HCT116 (cell line): ENCODE data around the gene WWOX. TPM values are rescaled to one million over a fixed set of nuclear protein-coding genes. Genes with fewer than 3 reads are reported as not detected.

Experiments
- ATAC-seq: fragments of 200-7000 bp; cut with Tn5 transposase; 2 replicates; pipeline ENCODE4 v1.9.1; 2020; ENCODE audit warnings: mild to moderate bottlenecking, moderate library complexity
- BruUV-seq: library from RNA; stranded (reverse); fragments of 400-500 nt; replicated peaks from 2 replicates; lab custom pipeline; 2021; lab: Mats Ljungman, UMichigan
- CTCF ChIA-PET: fragments of 300-600 bp; sonication (Branson Sonifier 250); formaldehyde crosslinking; loops from one replicate; lab custom pipeline; 2021; ENCODE audit warnings: antibody characterized with exemption; lab: Charles Lee
- POLR2A ChIA-PET: fragments of 300-600, 350-600 bp; sonication (Branson Sonifier 250); formaldehyde crosslinking; loops from one replicate; lab custom pipeline; 2021; ENCODE audit warnings: antibody characterized with exemption; lab: Charles Lee
- RAD21 ChIA-PET, 2 experiments: fragments of 300-600 bp; sonication (Branson Sonifier 250); formaldehyde crosslinking; loops; one replicate each; lab custom pipeline; 2023; ENCODE audit warnings: low total read pairs in 2 of 2; ENCODE audit not compliant: uncharacterized antibody in 2 of 2, unreplicated experiment in 2 of 2, low non-redundant PET in 1 of 2; lab: Charles Lee
- DNase-seq: peaks from one replicate; pipeline ENCODE4 v3.0.0-alpha.2; 2010; ENCODE audit warnings: low read depth, low spot score
- H2AFZ ChIP-seq: fragments of 200-600 bp; shearing (Covaris generic), sonication (generic); 2 replicates; pipeline ENCODE4 v1.6.1; 2017; ENCODE audit warnings: low read depth, mixed run types, mixed read lengths, antibody characterized with exemption, low read length; ENCODE audit not compliant: poor library complexity, severe bottlenecking
- H3K27ac ChIP-seq: 2 replicates; pipeline ENCODE4 v1.5.1; 2012; ENCODE audit warnings: low read depth, low read length
- H3K27me3 ChIP-seq: fragments of 200-600 bp; sonication (generic); 2 replicates; pipeline ENCODE4 v1.6.1; 2016; ENCODE audit warnings: mixed run types, low read length, mixed read lengths; ENCODE audit not compliant: insufficient read depth
- H3K36me3 ChIP-seq, 2 experiments: fragments of 200-500 bp in 1 of 2; fragments of 200-600 bp in 1 of 2; sonication (Bioruptor generic) in 1 of 2; sonication (generic) in 1 of 2; 2 replicates each; pipeline versions ENCODE4 v1.5.1 to v1.6.1; 2014 to 2016; ENCODE audit warnings: low read length in 2 of 2, inconsistent platforms in 1 of 2, mixed read lengths in 1 of 2, mixed run types in 1 of 2; ENCODE audit not compliant: insufficient read depth in 2 of 2, control insufficient read depth in 1 of 2
- H3K4me1 ChIP-seq, 2 experiments: fragments of 200-600 bp in 1 of 2; sonication (generic) in 1 of 2; 2 replicates each; pipeline versions ENCODE4 v1.5.1 to v1.6.1; 2012 to 2017; ENCODE audit warnings: low read length in 2 of 2, inconsistent platforms in 1 of 2, mild to moderate bottlenecking in 1 of 2, mixed read lengths in 1 of 2, mixed run types in 1 of 2, moderate library complexity in 1 of 2; ENCODE audit not compliant: insufficient read depth in 2 of 2, control insufficient read depth in 1 of 2
- H3K4me2 ChIP-seq: fragments of 200-600 bp; sonication (generic); 2 replicates; pipeline ENCODE4 v1.6.1; 2017; ENCODE audit warnings: mixed run types, low read length, mixed read lengths
- H3K4me3 ChIP-seq, 2 experiments: fragments of 200-600 bp in 1 of 2; sonication (generic) in 1 of 2; replicated peaks in 1 of 2; 2 replicates each; pipeline ENCODE4 v1.5.1; 2011 to 2016; ENCODE audit warnings: low read length in 2 of 2, control low read depth in 1 of 2, low read depth in 1 of 2, mild to moderate bottlenecking in 1 of 2, mixed read lengths in 1 of 2, mixed run types in 1 of 2
- H3K79me2 ChIP-seq: fragments of 200-600 bp; sonication (generic); 2 replicates; pipeline ENCODE4 v1.6.1; 2017; ENCODE audit warnings: mild to moderate bottlenecking, mixed run types, low read length, moderate library complexity, mixed read lengths; ENCODE audit not compliant: insufficient read depth
- H3K9ac ChIP-seq: fragments of 200-600 bp; sonication (generic); 2 replicates; pipeline ENCODE4 v1.6.1; 2016; ENCODE audit warnings: low read length, mixed read lengths
- H3K9me2 ChIP-seq: fragments of 200-600 bp; sonication (generic), shearing (Covaris generic); 2 replicates; pipeline ENCODE4 v1.6.1; 2017; ENCODE audit warnings: mixed run types, mild to moderate bottlenecking, moderate library complexity; ENCODE audit not compliant: insufficient read depth
- H3K9me3 ChIP-seq, 2 experiments: fragments of 200-500 bp in 1 of 2; fragments of 200-600 bp in 1 of 2; sonication (Bioruptor generic) in 1 of 2; sonication (generic) in 1 of 2; 2 replicates each; pipeline ENCODE4 v1.6.1; 2014 to 2017; ENCODE audit warnings: low read length in 2 of 2, mixed read lengths in 2 of 2, inconsistent platforms in 1 of 2, low read depth in 1 of 2, mild to moderate bottlenecking in 1 of 2, mixed run types in 1 of 2, moderate library complexity in 1 of 2; ENCODE audit not compliant: control insufficient read depth in 1 of 2, insufficient read depth in 1 of 2
- H4K20me1 ChIP-seq: fragments of 200-600 bp; sonication (generic), shearing (Covaris generic); 2 replicates; pipeline ENCODE4 v1.6.1; 2017; ENCODE audit warnings: mixed run types, mild to moderate bottlenecking, moderate library complexity; ENCODE audit not compliant: insufficient read depth
- ATF3 ChIP-seq: IDR thresholded peaks from 2 replicates; pipeline ENCODE4 v1.6.1; 2012
- CBX3 ChIP-seq: IDR thresholded peaks from 2 replicates; pipeline ENCODE4 v1.6.1; 2012; ENCODE audit warnings: low read depth
- CTCF ChIP-seq, 3 experiments: fragments of 200-600 bp in 1 of 3; sonication (generic) in 1 of 3; IDR thresholded peaks in 2 of 3; conservative IDR thresholded peaks in 1 of 3; 2 replicates each; pipeline ENCODE4 v1.5.1; 2012 to 2017; ENCODE audit warnings: low read depth in 2 of 3, low read length in 2 of 3, antibody characterized with exemption in 1 of 3, borderline replicate concordance in 1 of 3, control low read depth in 1 of 3, mild to moderate bottlenecking in 1 of 3, mixed read lengths in 1 of 3, mixed run types in 1 of 3, moderate library complexity in 1 of 3; ENCODE audit not compliant: insufficient read depth in 1 of 3
- EZH2 ChIP-seq: fragments of 200-600 bp; sonication (generic); IDR thresholded peaks from 2 replicates; pipeline ENCODE4 v1.6.1; 2017; ENCODE audit warnings: antibody characterized with exemption, mixed run types
- JUND ChIP-seq: IDR thresholded peaks from 2 replicates; pipeline ENCODE4 v1.6.1; 2012
- MAX ChIP-seq: IDR thresholded peaks from 2 replicates; pipeline ENCODE4 v1.6.1; 2012
- POLR2A ChIP-seq: IDR thresholded peaks from 2 replicates; pipeline ENCODE4 v1.7.0; 2011; ENCODE audit warnings: borderline replicate concordance; ENCODE audit not compliant: insufficient read depth, insufficient read length; ENCODE audit errors: extremely low read depth
- POLR2AphosphoS5 ChIP-seq: IDR thresholded peaks from 2 replicates; pipeline ENCODE4 v1.6.1; 2011; ENCODE audit warnings: mild to moderate bottlenecking, low read depth, low read length, moderate library complexity
- REST ChIP-seq: IDR thresholded peaks from 2 replicates; pipeline ENCODE4 v1.6.1; 2012; ENCODE audit warnings: low read depth
- intact Hi-C: fragments of 100-400 bp; cut with micrococcal nuclease; formaldehyde crosslinking; loops from 2 replicates; pipeline ENCODE4 v1.10.0; 2022
- total RNA-seq: library from RNA; stranded (reverse); gene quantifications from one replicate; pipeline ENCODE4 v1.2.1, GENCODE V29; 2021; ENCODE audit not compliant: unreplicated experiment

Gene WWOX
- total RNA-seq, 1 experiment from 2014 or later = 13.7 TPM

GRCh38 chr16:78638371-78638770 is 538.9 kb downstream of the WWOX start:
- Histone ChIP-seq H4K20me1 (no peaks in the 10 kb centered on the region), H2AFZ (no peak overlapping the region), H3K9me3 (no peaks in the 10 kb centered on the region), H3K9me2 (no peaks in the 10 kb centered on the region), H3K27ac (no peak overlapping the region), H3K4me2 (no peak overlapping the region), H3K4me1 (no peaks in the 10 kb centered on the region), H3K9ac (no peak overlapping the region), H3K27me3 (no peaks in the 10 kb centered on the region), H3K79me2 (no peaks in the 10 kb centered on the region), H3K36me3 (no peaks in the 10 kb centered on the region), H3K4me3 (no peak overlapping the region)
- no TSS peak for BruUV-seq
- ChIA-PET RAD21 (no interaction called here), CTCF (no interaction called here), POLR2A (no interaction called here)
- ATAC-seq (no peak), DNase-seq (no peak)
- intact Hi-C loops = no loop called here
- TF ChIP-seq JUND (no peak), MAX (no peak), CBX3 (no peak), ATF3 (no peak), EZH2 (no peak), CTCF (IDR thresholded peaks at IDR 0.05 in 2 of 3, conservative IDR thresholded peaks at IDR 0.05 in 1 of 3; ENCODE audit: borderline replicate concordance in 1 of 3, insufficient read depth in 1 of 3, low read depth in 2 of 3, low read length in 2 of 3) (no peak), POLR2AphosphoS5 (no peak), POLR2A (no peak), REST (no peak)
